Activated CD8-positive, alpha-beta memory T cell treated with anti-CD3 and anti-CD28 coated beads for 24 hours (primary cell): ENCODE results near the gene CHMP4A.
"Not testable (repeated sequence)": the region's sequence is repeated elsewhere in the genome, so short reads cannot be mapped to it uniquely, and the experiment has no call there.

Experiments used
- DNase-seq: peaks from one replicate; pipeline ENCODE4 v3.0.0-alpha.2; 2020

The CHMP4A gene

GRCh38 chr14:24222987-24223386 is 9.7 kb upstream of the CHMP4A start:
- DNase-seq: not testable (repeated sequence)

DNA sequence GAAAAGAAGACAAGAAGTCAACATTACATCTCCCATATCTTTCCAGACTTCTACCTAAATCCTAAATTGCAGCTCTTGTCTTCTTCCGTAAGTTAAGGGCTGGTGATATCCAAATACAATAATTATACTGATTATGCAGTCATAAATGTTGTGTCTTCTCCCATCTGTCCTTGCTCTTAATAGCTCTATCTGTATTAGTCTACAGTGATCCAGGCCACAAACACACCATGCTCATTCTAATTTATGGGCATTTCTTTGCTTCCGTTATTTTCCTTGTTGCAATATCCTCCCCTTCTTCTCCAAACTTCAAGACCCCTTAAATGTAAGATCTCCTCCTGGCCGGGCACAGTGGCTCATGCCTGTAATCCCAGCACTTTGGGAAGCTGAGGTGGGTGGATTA is 6.2 kb upstream of the CHMP4A start:
- DNase-seq: no peak

DNA sequence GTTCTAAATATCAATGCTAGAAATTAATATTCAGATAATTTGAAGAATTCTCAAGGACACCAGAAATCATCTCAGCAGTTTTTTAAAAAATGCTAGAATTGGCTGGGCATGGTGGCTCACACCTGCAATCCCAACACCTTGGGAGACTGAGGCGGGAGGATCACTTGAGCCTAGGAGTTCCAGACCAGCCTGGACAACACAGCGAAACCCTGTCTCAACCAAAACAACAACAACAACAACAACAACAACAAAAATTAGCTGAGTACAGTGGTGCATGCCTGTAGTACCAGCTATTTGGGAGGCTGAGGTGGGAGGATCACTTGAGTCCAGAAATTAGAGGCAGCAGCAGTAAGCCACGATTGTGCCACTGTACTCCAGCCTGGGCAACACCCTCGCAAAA is 5.8 kb upstream of the CHMP4A start:
- DNase-seq: no peak

DNA sequence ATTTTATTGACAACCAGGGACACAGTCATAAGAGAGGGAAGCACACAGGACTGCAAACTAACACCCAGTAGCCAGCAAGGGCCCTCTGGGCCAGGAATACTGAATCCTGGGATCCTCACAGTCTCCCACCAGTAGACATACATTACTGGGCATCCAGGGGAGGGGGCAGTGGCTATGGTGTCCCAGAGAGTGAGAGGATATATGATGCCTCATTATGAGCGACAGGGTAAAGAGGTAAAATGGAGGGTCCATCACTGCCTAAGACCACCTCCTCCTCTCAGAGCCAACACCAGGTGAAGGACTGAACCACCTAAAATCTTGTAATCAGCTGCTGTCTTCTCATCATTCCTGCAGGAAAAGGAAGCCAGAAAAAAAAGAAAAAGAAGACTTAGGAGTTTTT is 3.6 kb upstream of the CHMP4A start:
- DNase-seq: not testable (repeated sequence)

GRCh38 chr14:24216345-24216699 is 3.0 kb upstream of the CHMP4A start:
- no peak for DNase-seq

DNA sequence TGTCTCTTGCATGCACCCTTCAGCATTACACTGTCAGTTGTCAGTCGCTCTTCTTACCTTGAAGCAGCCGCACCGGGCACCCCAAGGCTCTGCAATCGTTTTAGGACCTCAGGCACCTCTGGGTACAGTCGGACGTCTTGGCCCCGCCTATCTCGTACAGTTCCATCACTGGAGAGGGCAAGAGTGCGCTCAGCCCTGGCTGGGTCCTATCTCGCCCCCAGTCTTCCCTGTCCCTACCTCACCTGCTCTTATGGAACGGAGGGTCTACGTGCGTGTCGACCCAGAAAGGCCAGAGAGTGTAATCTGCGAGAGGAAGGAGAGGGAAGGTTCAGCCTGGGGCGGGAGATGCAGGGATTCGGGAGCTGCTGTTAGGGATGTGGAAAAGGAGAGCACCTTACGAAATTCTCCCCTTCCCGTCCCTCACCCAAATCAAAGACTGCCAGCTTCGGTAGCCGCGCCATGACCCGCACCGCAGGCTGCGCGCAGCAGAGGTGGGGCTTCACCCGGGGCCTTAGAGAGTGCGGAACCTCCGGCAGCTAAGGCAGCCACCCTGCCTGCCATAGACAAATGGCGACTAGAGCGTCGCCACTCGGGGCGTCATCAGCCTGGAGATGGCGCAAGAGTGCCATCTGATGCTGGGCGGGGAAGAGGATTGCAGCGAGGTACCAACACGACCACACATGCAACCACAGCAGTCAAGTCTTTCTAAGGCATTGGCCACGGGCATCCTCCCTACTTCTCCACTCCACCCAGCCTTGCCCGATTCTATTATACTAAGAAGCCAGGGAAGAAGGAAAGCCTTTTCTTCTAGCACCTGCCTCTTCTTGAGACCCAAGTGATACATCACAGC is 2.4 kb upstream of the CHMP4A start, which contains the start of gene MDP1:
Gene MDP1, minus strand, starts transcription at position 572 of the 850 bp plus-strand sequence. Its CDS starts 111 bp downstream, at position 461.
- peak; percentile 91 for DNase-seq

- DNase-seq: no peak
Measured at GRCh38 chr14:24213866-24214662, 776 bp upstream of the CHMP4A start.

DNA sequence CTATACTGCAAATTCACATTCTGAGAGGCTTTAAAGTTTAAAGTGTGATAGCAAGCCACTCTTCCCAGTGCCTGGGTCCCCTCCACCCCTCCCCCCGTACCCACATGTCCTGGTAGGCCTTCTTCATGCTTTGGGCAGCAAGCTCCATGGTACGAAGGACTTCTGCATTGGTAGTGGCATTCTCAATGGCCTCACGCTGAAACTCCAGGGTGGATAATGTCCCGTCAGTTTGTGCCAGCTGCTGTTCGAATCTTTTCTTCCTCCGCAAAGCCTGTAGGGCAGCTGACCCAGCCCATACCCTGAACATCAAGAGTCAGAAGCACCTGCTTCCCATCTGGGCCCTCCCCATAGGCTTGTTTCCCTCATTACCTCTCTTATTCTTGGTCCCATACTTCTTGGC is 2.0 kb downstream of the CHMP4A start:
- DNase-seq: no peak

GRCh38 chr14:24207625-24208024 is 5.7 kb downstream of the CHMP4A start:
- DNase-seq: no peak

GRCh38 chr14:24207104-24207551 is 6.2 kb downstream of the CHMP4A start:
- no peak for DNase-seq

GRCh38 chr14:24206260-24207103 is 6.8 kb downstream of the CHMP4A start:
- no peak for DNase-seq

DNA sequence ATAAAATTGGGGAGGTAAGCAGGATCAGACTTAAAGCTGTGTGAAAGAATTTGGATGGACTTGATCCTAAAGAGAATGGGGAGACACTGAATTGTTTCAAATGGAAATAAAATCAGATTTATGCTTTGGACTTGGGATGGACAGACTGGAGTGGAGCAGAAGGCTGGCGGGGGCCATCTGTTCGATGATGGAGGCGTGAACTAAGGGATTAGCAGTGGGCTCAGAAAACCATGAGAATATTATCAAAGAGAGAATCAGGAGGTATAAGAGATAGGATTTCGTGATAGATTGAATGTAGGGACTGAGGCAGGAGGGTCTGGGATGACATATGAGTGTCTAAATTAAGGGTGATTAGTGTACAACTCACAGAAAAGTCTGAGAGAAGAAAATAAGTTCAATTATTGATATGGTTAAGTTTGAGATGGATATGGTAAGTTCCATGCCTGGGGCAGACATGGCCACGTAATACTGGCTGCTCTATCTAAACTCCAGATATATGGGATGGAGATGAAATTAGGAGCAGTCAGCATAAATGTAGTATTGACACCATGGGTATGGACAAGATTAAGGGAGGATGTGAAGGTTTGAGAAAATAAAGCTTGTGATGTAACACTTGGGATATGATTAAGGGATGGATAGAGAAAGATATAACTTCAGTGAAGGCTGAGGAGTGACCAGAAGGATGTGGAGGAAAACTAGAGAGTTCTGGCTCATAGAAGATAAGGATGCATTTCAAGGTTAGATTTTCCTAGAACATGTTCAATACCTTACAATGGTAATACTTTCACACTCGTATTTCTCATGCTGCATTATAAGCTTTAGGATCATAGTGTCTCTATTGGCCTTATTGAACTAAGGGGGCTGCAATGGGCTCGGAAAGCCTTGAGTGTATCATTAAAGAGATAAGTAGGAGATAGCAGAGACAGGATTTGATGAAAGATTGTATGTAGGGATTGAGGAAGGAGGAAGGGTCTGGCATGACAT is 8.8 kb downstream of the CHMP4A start:
- DNase-seq: no peak

GRCh38 chr14:24203249-24203886 is 9.9 kb downstream of the CHMP4A start:
- DNase-seq: not testable (repeated sequence)

DNA sequence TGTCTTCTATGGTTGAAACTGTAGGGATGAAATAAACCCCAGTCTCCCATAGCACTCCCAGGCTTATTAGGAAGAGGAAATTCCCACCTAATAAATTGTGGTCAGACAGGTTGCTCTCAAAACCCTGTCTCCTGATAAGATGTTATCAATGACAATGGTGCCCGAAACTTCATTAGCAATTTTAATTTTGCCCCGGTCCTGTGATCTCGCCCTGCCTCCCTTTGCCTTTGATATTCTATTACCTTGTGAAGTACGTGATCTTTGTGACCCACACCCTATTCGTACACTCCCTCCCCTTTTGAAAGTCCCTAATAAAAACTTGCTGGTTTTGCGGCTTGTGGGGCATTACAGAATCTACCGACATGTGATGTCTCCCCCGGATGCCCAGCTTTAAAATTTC is 10.8 kb downstream of the CHMP4A start:
- not testable (repeated sequence) for DNase-seq

- no peak for DNase-seq
Measured at GRCh38 chr14:24198814-24199524, 14.3 kb downstream of the CHMP4A start.

DNA sequence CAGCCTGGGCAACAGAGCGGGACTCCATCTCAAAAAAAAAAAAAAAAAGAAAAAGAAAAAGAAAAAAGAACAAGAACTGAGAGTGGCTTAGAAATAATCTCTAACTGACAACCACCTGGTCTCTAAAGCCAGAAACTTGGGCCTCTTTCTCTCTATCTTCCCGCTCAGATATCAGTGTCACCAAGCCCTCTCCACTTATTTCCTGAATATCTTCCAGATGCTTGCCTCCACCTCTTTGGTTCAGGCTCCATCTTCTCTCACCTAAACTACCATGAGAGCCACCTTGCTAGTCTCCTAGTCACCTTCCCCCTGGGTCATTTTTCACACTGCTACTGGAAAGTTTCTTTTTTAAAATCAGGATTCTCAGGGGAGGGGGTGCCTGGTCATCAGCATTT is 16.2 kb downstream of the CHMP4A start:
- DNase-seq: no peak

- DNase-seq: no peak
Measured at GRCh38 chr14:24196071-24197055, 16.9 kb downstream of the CHMP4A start.

DNA sequence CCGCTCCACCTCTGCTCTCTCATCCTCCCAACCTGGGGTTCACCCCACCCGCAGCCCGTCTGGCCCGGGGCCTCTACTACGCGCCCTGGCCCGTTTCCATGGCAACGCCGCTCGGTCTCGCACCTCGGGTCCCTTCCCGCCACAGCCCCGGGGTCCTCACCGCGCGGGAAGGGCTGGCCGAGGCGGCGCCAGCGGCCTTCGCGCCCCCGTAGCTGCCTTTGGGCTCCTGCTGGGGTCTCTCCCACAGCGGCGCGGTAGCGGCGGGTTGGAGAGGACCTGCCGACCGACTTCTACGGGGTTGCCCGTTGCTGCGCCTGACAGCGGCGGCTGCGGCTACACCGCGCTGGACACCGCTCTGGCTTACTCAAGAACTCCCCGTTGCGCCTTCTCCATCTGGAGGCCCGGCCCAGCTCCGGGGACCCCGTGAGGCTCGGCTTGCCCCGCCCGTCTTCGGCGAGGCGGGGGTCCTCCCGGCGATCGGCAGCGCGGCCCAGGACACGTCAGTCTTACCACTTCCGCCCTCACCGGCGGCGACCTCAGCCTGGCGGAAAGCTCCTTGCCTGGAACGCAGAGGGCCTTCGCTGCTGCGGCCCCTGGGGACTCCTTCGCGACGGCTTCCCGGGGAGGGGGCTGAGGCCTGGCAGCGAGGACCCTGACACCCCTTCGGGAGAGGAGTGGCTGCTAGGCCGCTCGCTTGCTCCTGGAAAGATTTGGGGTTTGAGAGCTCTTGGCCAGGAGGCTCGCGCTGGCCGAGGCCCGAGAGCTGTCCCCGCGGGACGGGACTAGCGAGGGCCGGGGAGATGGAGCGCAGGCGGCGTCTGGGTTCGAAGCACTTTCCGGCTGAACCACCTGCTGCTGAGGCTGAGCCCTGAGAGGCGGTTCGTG is 17.9 kb downstream of the CHMP4A start, which contains the start of gene TM9SF1:
Gene TM9SF1, minus strand, starts transcription at position 256 of the 885 bp plus-strand sequence. CDS start 422 bp downstream, outside the sequence.
- DNase-seq: peak; percentile 95
